Neural crest cell (in vitro differentiated cells): ENCODE measurements around the gene UFD1. TPM values are rescaled to one million over a fixed set of nuclear protein-coding genes. Genes with fewer than 3 reads are reported as not detected.

Experiments used
- DNase-seq: peaks from one replicate; pipeline ENCODE4 v3.0.0; 2021; ENCODE audit warnings: low read depth, mixed read lengths, low spot score
- H3K27ac Mint-ChIP-seq: one replicate; pipeline ENCODE4 v1.8.0; 2021; ENCODE audit warnings: mild to moderate bottlenecking, mixed read lengths; ENCODE audit not compliant: unreplicated experiment
- H3K27me3 Mint-ChIP-seq: 2 replicates; pipeline ENCODE4 v1.8.0; 2021; ENCODE audit warnings: low read depth, mild to moderate bottlenecking, mixed read lengths
- H3K36me3 Mint-ChIP-seq: 2 replicates; pipeline ENCODE4 v1.8.0; 2021; ENCODE audit warnings: low read depth, mild to moderate bottlenecking, mixed read lengths
- H3K4me1 Mint-ChIP-seq: 2 replicates; pipeline ENCODE4 v1.8.0; 2021; ENCODE audit warnings: mixed read lengths
- H3K4me3 Mint-ChIP-seq: one replicate; pipeline ENCODE4 v1.8.0; 2021; ENCODE audit warnings: mild to moderate bottlenecking, mixed read lengths
- H3K9me3 Mint-ChIP-seq: 2 replicates; pipeline ENCODE4 v1.8.0; 2021; ENCODE audit warnings: mixed read lengths
- total RNA-seq: library from RNA; stranded (reverse); gene quantifications from 2 replicates; pipeline ENCODE4 v1.2.1, GENCODE V29; 2021
- TF ChIP-seq, protein P1 (sequence below): fragments of 200-600 bp; sonication (generic); conservative IDR thresholded peaks from 2 replicates; pipeline ENCODE4 v1.5.0; 2021; ENCODE audit warnings: antibody characterized with exemption, mild to moderate bottlenecking

UFD1 gene
- total RNA-seq, 1 donor from 2014 or later: 69.4 TPM

DNA sequence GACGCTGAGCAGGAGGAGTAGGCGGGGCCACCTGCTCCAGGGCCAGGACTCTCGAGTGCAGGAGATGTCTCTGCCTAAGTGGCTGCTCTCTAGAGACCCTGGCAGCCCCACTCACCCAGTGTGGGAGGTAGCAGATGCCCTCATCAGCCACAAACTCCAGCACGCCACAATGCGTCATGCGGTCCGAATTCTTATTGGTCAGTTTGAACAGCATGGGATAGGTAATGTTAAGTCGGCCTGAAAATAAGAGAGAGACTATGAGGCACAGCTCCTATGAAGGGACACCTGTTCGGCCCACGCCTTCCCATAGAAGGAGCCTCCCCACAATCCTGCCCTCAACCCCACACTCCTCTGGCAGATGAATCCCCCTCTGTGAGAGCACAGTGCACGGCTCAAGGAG lies 7.4 kb downstream of the UFD1 start:
- TF ChIP-seq, protein P1, sequence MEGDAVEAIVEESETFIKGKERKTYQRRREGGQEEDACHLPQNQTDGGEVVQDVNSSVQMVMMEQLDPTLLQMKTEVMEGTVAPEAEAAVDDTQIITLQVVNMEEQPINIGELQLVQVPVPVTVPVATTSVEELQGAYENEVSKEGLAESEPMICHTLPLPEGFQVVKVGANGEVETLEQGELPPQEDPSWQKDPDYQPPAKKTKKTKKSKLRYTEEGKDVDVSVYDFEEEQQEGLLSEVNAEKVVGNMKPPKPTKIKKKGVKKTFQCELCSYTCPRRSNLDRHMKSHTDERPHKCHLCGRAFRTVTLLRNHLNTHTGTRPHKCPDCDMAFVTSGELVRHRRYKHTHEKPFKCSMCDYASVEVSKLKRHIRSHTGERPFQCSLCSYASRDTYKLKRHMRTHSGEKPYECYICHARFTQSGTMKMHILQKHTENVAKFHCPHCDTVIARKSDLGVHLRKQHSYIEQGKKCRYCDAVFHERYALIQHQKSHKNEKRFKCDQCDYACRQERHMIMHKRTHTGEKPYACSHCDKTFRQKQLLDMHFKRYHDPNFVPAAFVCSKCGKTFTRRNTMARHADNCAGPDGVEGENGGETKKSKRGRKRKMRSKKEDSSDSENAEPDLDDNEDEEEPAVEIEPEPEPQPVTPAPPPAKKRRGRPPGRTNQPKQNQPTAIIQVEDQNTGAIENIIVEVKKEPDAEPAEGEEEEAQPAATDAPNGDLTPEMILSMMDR: no peak
- Mint-ChIP-seq H3K4me1 (no peaks in the 10 kb centered on the region), H3K27me3 (no peaks in the 10 kb centered on the region), H3K27ac (no peak overlapping the region), H3K4me3 (no peak overlapping the region), H3K9me3 (no peaks in the 10 kb centered on the region), H3K36me3 (peaks cover 7% of the 10 kb centered on the region)
- DNase-seq: no peak

DNA sequence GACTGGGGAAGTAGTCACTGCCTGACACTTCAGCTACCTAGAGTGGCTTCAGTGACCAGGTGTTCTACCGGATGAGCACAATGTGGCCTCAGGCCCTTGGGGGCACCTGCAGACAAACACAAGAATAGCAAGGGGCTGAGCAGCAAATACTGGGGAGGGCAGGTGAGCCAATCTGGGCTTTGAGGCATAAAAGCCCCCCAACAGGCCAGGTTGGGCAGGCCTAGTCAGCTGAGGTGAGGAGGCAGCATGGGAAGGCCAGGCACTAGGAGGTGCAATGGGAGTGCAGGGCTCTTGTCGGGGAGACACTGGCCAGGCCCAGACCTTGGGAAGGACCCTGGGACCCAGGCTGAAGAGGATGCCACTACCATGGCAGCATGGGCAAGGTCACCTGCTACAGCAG lies 9.0 kb downstream of the UFD1 start:
- TF ChIP-seq, protein P1: no peak
- DNase-seq: no peak
- Mint-ChIP-seq H3K27ac (no peak overlapping the region), H3K4me1 (no peaks in the 10 kb centered on the region), H3K36me3 (peaks cover 7% of the 10 kb centered on the region), H3K9me3 (no peaks in the 10 kb centered on the region), H3K27me3 (no peaks in the 10 kb centered on the region), H3K4me3 (no peak overlapping the region)

DNA sequence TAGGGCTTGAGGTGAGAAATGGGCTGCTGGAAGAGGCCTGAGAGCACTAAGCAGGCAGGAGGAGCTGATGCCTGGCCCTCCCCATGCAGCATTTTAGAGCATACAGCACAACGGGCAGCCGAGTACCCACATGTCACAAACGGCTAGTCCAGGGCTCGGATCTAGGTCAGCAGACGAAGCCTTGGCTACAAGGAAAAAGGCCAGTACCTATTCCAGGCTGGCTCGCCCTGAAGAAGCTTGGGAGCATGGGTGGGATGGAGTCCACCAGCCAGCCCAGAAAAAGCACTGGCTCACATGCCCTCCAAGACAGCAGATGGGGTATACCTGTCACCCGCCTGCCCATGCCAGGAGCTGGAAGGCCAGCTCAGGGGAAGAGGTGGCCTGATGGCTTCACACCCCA lies 9.6 kb downstream of the UFD1 start:
- DNase-seq: no peak
- TF ChIP-seq, protein P1: no peak
- H3K36me3 Mint-ChIP-seq: peaks cover 7% of the 10 kb centered on the region
- H3K27me3 Mint-ChIP-seq: no peaks in the 10 kb centered on the region
- no peak overlapping the region for H3K4me3 Mint-ChIP-seq
- H3K9me3 Mint-ChIP-seq: no peaks in the 10 kb centered on the region
- H3K4me1 Mint-ChIP-seq: no peaks in the 10 kb centered on the region
- H3K27ac Mint-ChIP-seq: no peak overlapping the region

DNA sequence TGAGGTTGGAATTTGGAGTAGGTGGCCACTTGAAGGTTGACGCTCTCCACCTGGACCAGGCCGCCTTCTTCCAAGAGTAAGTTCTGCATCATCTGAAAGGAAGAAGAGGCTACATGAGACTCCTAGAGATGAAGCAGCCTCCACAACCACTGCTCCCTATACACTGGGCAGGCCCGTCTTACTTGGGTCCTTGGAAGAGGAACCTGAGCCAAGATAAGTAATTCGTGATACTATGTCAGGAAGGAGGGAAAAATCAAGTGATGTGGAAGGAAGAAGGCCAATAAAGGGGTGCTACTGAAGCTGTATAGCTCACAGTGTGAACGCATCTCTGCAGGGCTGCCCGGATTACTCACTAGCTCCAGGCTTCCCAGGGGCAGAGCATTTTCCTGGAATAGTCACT lies 11.1 kb downstream of the UFD1 start:
- Mint-ChIP-seq H3K27me3 (no peaks in the 10 kb centered on the region), H3K9me3 (no peaks in the 10 kb centered on the region), H3K36me3 (peaks cover 5% of the 10 kb centered on the region), H3K27ac (no peak overlapping the region), H3K4me1 (no peaks in the 10 kb centered on the region), H3K4me3 (no peak overlapping the region)
- DNase-seq: no peak
- TF ChIP-seq, protein P1: no peak

DNA sequence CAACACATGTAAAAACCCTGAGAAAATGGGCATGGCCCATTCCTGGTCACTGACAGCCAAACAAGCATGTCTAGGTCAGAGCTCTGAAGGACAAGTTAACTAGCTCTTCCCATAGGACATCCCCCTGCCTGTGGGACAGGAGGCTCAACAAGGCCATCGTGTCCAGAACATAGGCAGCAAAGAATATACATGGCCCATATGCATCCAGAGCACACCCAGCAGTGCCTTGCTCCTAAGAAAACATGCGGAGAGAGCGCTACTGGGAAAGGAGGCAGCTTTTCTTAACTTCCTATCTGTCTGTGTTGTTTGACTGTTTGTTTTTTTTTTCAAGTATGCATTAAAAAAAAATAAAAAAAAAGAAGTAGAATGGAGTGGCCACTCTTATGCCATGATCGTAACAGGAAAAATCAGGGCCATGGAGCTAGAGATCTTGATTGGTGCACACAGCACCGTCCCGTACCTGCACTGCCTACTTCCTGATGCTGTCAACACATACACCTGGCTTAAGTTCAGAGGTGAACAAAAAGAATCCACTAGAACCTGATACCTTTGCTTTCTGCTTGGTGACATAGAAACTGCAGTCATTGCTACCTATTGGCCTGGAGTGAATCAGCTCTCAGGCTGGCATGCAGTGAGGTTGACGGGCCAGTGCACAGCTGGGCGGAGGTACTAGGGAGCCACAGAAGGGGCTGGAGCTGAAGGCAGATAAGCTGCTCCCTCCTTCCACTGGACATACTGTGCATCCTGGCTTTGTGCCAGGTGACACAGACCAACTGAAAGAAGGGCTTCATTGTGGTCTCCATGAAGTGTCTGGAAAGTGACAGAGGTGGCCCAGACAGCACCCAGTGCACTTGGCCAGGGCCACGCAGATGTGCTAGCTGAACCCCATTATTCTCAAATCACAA lies 11.9 kb downstream of the UFD1 start:
- TF ChIP-seq, protein P1: no peak
- no peaks in the 10 kb centered on the region for H3K9me3 Mint-ChIP-seq
- DNase-seq: no peak
- no peak overlapping the region for H3K27ac Mint-ChIP-seq
- H3K27me3 Mint-ChIP-seq: no peaks in the 10 kb centered on the region
- peaks cover 5% of the 10 kb centered on the region for H3K36me3 Mint-ChIP-seq
- no peaks in the 10 kb centered on the region for H3K4me1 Mint-ChIP-seq
- H3K4me3 Mint-ChIP-seq: no peak overlapping the region
